K562 (cell line): ENCODE data around the gene ODAD4. TPM values are rescaled to one million over a fixed set of nuclear protein-coding genes. Genes with fewer than 3 reads are reported as not detected.

Source experiments
- EP400 ChIP-seq: fragments of 450-650 bp; IDR thresholded peaks from 2 replicates; pipeline ENCODE4 v1.6.1; 2017; ENCODE audit warnings: antibody characterized with exemption, mild to moderate bottlenecking, moderate library complexity
- HNRNPLL ChIP-seq: fragments of 200-400 bp; formaldehyde crosslinking; IDR thresholded peaks from 2 replicates; pipeline ENCODE4 v1.6.1; 2017; ENCODE audit warnings: low read length, low read depth, mild to moderate bottlenecking; ENCODE audit not compliant: poor library complexity, severe bottlenecking
- MGA ChIP-seq: fragments of 450-650 bp; IDR thresholded peaks from 2 replicates; pipeline ENCODE4 v1.6.1; 2016; ENCODE audit warnings: mild to moderate bottlenecking, moderate library complexity
- REST ChIP-seq, 2 experiments: fragments of 450-650 bp; formaldehyde crosslinking in 1 of 2; IDR thresholded peaks; 2 replicates each; pipeline versions ENCODE4 v1.4.0 to v1.6.1; 2014 to 2020; ENCODE audit warnings: mild to moderate bottlenecking in 2 of 2, borderline replicate concordance in 1 of 2, low read depth in 1 of 2
- polyA plus RNA-seq, 8 experiments: library from polyadenylated mRNA; depleted of rRNA in 4 of 8; stranded (reverse) in 5 of 8; unstranded in 3 of 8; fragments of >200 nt; fragmentation: Nextera tagmentation in 2 of 8; fragmentation: Illumina TruSeq in 1 of 8; extraction: Ambion mirVana in 2 of 8; extraction: Trizol in 1 of 8; gene quantifications; 2 replicates each; pipeline versions ENCODE4 v1.2.1 to v1.2.3, GENCODE V29; 2011 to 2014; ENCODE audit warnings: inconsistent platforms in 1 of 8, missing spikeins in 1 of 8
- total RNA-seq, 7 experiments: library from RNA; depleted of rRNA in 6 of 7; stranded (reverse); fragments of >200 nt in 6 of 7; fragmentation: Illumina TruSeq in 2 of 7; extraction: Trizol in 2 of 7; gene quantifications; 2 replicates each; pipeline versions ENCODE4 v1.2.1 to v1.2.3, GENCODE V29; 2011 to 2021; ENCODE audit warnings: low replicate concordance in 1 of 7

The ODAD4 gene
- total and polyA plus RNA-seq, 9 of the 15 experiments (the other 6 are each of a cell fraction or from before 2014, with no cell fraction given), result 0.09 to 0.98 (median 0.51) TPM

GRCh38 chr17:41918314-41919164 lies 11.9 kb upstream of the ODAD4 start, which contains the start of gene ACLY (continued):
- TF ChIP-seq MGA (peak; percentile 20; the same call in 1 of the 2 replicates), EP400 (peak; percentile 70; the same call in 1 of the 2 replicates), REST (IDR thresholded peaks at IDR 0.05; ENCODE audit: borderline replicate concordance) (no peak), REST (CRISPR knock-in tag; IDR thresholded peaks at IDR 0.05; ENCODE audit: low read depth) (0 out of 2 replicates have a peak, but pooled peaks have one; percentile 21), HNRNPLL (peak; percentile 46)
